GM18498 (cell line): ENCODE data around the gene LDLRAD4.

Source experiments
- ATAC-seq: cut with Tn5 transposase; IDR thresholded peaks from one replicate; pipeline ENCODE4 v1.9.1; 2021; ENCODE audit warnings: mild to moderate bottlenecking, moderate library complexity; ENCODE audit not compliant: unreplicated experiment

The LDLRAD4 gene

GRCh38 chr18:13218368-13218991, at the start of gene LDLRAD4:
LDLRAD4 (plus strand) TSS chr18:13218760.
- no peak for ATAC-seq

DNA sequence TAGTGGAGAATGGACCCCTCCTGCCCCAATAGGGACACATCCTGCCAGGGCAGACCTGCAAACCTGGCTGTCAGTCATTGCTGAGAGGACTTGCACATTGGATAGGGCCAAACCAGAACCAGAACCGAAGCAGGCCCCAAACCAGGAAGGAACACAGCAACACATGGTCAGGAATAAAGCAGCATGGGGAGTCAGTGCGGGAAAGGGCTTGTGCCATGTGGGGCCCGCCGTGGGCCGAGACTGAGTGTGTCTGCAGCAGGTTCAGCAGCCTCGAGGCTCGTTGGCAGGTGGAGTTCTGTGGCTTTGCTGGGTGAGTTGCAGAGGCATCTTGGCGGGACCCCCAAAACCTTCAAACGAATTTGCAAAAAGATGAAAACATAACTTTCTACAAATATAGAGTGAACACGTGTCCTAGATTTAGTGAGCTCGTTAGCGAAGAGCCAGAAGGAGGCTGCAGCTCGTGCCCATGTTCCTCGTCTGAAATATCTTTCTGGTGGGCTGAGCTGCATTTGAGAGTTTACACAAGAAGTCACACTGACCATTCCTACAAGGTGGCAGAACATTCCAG, 44.9 kb upstream of the LDLRAD4 start:
- ATAC-seq = no peak

DNA sequence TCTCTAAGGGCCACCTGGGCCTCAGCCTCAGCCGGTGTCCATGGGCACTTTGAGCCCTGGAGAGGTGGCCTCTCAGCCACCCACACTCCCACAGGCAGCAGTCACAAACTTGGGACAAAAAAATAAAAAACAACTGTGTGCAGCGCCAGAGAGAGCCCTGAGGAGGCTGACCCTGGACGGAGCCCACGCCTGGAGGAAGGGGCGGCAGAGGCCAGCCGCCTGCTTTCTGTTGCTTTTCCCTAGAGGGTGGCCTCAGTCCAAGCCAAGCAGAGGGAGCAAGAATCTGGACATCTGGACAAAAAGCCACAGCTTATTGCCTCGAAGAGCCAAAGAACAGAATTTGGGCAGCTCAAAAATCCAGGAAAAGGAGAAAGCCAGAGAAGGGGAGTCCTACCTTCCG, 43.3 kb upstream of the LDLRAD4 start:
- no peak for ATAC-seq

GRCh38 chr18:13175754-13176210, 42.8 kb upstream of the LDLRAD4 start:
- ATAC-seq = no peak

- no peak for ATAC-seq
These were observed 41.7 kb upstream of the LDLRAD4 start for GRCh38 chr18:13176847-13177246.

- ATAC-seq = no peak
These were observed 40.4 kb upstream of the LDLRAD4 start for GRCh38 chr18:13178197-13178596.

- ATAC-seq = no peak
These were observed 39.6 kb upstream of the LDLRAD4 start for GRCh38 chr18:13178976-13179375.

- ATAC-seq = no peak
These were observed 38.9 kb upstream of the LDLRAD4 start for GRCh38 chr18:13179566-13180113.

DNA sequence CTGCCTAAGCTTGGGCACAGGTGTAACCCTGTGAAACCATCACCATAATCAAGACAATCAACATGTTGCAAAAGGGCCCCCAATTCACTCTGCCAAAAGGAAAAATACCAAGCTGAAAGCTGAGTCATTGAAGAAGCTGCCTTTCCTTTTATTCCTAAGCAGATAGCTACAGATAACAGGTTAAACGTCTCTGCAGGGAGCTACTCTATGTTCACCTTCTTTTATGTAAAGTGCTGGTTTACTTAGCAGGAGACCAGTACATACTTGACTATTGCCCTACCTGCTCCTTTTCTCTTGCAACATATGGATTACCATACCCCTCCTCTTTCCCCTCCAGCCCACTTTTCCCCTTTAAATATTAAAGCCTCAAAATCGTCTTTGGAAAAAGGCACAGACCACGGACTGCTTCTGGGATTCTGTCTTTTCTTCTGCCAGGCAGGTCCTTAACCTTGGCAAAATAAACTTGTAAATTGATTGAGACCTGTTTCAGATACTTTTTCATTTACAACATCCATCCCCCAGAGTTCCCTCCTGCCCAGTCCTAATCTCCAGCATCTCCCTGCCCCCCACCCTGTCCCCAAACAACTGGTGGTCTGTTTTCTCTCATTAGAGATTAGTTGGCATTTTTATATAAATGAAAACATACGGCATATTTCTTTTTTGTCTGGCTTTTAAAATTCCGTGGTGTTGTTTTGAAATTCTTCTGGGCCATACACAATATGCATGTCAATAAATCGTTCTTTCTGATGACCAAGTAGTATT, 37.8 kb upstream of the LDLRAD4 start:
- ATAC-seq = no peak

DNA sequence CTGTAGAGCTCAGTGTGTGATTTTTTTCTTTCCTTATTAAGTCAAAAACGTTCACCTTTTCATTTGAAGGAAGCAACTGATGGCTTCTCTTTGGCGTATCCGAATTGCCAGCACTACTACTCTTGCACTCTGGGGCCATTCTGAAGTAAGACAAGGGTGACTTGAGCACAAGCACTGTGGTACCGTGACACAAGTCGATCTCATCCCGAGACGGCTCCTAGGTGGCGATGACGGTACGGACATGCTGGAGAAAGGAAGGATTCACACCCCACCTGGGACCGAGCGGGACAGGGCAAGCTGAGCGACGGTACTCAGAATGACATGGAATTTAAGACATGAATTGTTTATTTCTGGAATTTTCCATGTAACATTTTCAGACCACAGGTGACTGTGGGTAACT, 36.8 kb upstream of the LDLRAD4 start:
- no peak for ATAC-seq

GRCh38 chr18:13183359-13183758, 35.2 kb upstream of the LDLRAD4 start:
- no peak for ATAC-seq

DNA sequence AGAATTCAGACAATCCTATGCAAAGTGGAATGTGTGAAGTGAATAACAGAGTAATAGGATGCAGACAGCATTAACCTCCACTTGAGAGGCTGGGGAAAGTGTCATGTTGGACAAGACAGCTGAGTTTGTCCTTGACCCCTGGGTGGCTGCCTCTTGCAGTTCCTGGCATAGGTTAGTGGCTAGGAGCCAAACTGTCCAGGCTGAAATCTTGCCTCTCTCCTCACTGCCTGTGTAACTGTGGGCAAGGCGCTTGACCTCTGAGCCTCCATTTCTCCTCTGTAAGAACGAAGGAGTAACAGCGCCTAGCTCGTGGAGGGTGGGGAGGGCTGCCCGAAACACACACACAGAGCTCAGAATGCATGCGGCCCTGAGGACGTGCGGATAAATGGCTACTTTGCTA, 34.8 kb upstream of the LDLRAD4 start:
- no peak for ATAC-seq

- ATAC-seq = no peak
These were observed 34.2 kb upstream of the LDLRAD4 start for GRCh38 chr18:13184396-13184795.

DNA sequence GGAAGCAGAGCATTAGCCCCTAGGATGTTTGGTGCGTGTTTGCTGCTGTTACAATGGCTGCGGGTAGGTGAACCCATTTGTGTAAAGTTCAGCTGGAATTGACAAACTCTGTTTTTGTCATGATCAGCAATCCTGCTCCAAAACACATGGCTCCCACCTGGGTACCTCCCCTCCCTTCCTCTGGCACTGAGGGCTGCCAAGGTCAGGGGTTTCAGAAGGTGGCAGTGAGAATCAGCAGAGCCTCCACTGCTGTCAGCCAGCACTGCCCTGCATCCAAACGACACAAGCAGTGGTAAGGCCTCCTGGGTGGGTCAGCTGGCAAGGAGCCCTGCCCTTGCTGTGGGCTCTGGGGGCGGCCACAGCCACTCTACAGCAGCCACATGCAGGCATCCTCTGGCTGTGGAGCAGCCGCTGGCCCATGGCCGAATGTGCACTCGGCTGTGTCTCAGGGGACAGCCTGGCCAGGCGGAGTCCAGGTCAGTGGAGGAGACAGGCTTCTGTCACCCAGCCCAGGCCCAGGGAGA, 32.8 kb upstream of the LDLRAD4 start:
- no peak for ATAC-seq

- no peak for ATAC-seq
These were observed 31.9 kb upstream of the LDLRAD4 start for GRCh38 chr18:13186687-13187086.

DNA sequence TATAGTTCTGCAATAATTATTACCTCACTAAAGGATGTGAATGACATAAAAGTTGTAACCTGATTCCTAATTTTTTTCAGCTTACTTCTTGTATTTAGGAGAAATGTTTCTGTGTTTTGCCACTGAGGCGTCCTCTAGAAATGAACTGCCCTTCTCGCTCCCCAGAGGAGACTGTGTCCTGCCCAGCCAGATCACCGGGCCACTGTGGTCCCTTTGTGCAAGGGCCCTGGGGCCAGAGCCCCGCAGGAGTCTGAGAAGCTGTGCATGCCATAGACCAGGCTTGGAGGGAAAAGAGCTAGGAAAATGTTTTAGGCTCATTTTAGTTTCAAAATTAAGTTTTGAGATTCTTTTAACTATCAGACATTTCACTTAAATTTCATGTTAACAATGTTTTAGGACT, 31.1 kb upstream of the LDLRAD4 start:
- ATAC-seq = no peak

DNA sequence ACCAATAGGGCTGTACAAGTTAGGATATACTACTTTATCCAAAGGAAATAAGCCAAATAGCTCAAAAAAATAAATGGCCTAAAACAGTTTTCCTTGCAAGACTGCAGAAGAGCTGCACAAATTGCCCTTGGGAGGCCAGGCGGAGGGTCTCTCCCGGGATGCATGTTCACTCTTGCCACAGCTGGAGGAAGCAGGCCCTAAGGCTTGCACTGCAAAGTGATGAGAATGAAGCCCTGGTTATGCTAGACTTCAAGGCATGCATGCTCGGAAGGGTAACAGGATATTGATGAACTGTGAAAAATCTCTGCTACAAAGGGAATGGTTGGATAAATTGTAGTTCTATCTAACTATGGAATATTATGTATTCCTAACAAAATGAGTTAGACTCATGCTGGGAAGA, 27.5 kb upstream of the LDLRAD4 start:
- no peak for ATAC-seq

GRCh38 chr18:13191779-13192178, 26.8 kb upstream of the LDLRAD4 start:
- ATAC-seq = no peak

- ATAC-seq = no peak
These were observed 25.6 kb upstream of the LDLRAD4 start for GRCh38 chr18:13192970-13193369.

GRCh38 chr18:13194239-13194638, 24.3 kb upstream of the LDLRAD4 start:
- ATAC-seq = no peak

DNA sequence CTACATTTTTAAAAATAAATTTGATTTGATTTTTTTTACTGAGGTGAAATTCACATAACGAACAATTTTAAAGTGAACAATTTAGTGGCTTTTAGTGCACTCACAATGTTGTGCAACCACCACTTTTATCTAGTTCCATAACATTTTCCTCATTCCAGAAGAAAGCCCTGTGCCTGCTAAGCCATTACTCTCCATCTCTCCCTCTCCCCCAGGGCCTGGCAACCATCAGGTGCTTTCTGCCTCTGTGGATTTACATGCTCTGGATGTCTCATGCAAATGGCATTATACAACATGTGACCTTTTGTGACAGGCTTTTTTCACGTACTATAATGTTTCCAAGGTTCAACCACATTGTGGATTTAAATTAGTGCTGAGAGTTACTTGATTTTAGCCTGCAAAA, 19.9 kb upstream of the LDLRAD4 start:
- no peak for ATAC-seq

GRCh38 chr18:13199169-13199568, 19.4 kb upstream of the LDLRAD4 start:
- no peak for ATAC-seq
